Measurements from ENCODE around the gene ANKH.

GRCh38 chr5:14760548-14761002 is 111.0 kb downstream of the ANKH start:
- no peak for TF ChIP-seq EP300 (conservative IDR thresholded peaks at IDR 0.05; ENCODE audit: poor library complexity, severe bottlenecking)
- no peak for TF ChIP-seq REST (IDR thresholded peaks at IDR 0.05; ENCODE audit: borderline replicate concordance)
- TF ChIP-seq CTCF (IDR thresholded peaks at IDR 0.05; ENCODE audit: poor library complexity, severe bottlenecking) = no peak
- no peak for TF ChIP-seq EZH2 (IDR thresholded peaks at IDR 0.05; ENCODE audit: borderline replicate concordance, insufficient read depth, low read length, poor library complexity, severe bottlenecking)
- no peak for TF ChIP-seq POLR2AphosphoS5 (IDR thresholded peaks at IDR 0.05)
- TF ChIP-seq TAF1 (IDR thresholded peaks at IDR 0.05; ENCODE audit: low read depth) = no peak

All from neural cell (in vitro differentiated cells).